Activated naive CD4-positive, alpha-beta T cell treated with anti-CD3 and anti-CD28 coated beads, Interleukin-2, amount 50 U/mL, for 72 hours (primary cell): ENCODE data around the gene KLC3. TPM values are rescaled to one million over a fixed set of nuclear protein-coding genes. Genes with fewer than 3 reads are reported as not detected.
A peak's percentile ranks its signal among the peaks of the same experiment; 100 is the strongest.

Source experiments
- ATAC-seq, 2 donors: fragments of 150-1000 bp; cut with Tn5 transposase; 2 replicates each; pipeline ENCODE4 v1.10.0; 2021; ENCODE audit warnings: mild to moderate bottlenecking in 2 of 2, moderate library complexity in 2 of 2
- DNase-seq, 2 donors: peaks; one replicate each; pipeline ENCODE4 v3.0.0; 2021 to 2022; ENCODE audit warnings: low spot score in 2 of 2
- H3K27ac Mint-ChIP-seq, 2 donors: one replicate each; pipeline ENCODE4 v1.8.0; 2022; ENCODE audit warnings: mild to moderate bottlenecking in 2 of 2, mixed read lengths in 2 of 2
- H3K36me3 Mint-ChIP-seq, 2 donors: one replicate each; pipeline ENCODE4 v1.8.0; 2022; ENCODE audit warnings: mixed read lengths in 2 of 2
- H3K9me3 Mint-ChIP-seq, 2 donors: one replicate each; pipeline ENCODE4 v1.8.0; 2022; ENCODE audit warnings: mixed read lengths in 2 of 2
- total RNA-seq, 2 donors: library from RNA; stranded (reverse); gene quantifications; one replicate each; pipeline ENCODE4 v1.2.3, GENCODE V29; 2022

Gene KLC3
- total RNA-seq, 2 donors from 2014 or later, result 0.35 TPM; not detected in 1

- Mint-ChIP-seq H3K9me3 (no peaks in the 10 kb centered on the region), H3K27ac (peak overlapping the region in 1 of 2 donors; percentile 19), H3K36me3 (peaks cover 0 to 14% of the 10 kb centered on the region in 2 donors)
- DNase-seq, result no peak
- peak in 1 of 2 donors; percentile 32 for ATAC-seq
Measured at GRCh38 chr19:45352914-45353796, 12.6 kb downstream of the KLC3 start.

GRCh38 chr19:45354241-45354842 is 13.8 kb downstream of the KLC3 start:
- peaks cover 0 to 14% of the 10 kb centered on the region in 2 donors for H3K36me3 Mint-ChIP-seq
- no peak overlapping the region for H3K27ac Mint-ChIP-seq
- no peak for DNase-seq

GRCh38 chr19:45355402-45355801 is 14.9 kb downstream of the KLC3 start:
- no peak overlapping the region for H3K27ac Mint-ChIP-seq
- ATAC-seq (peak in 1 of 2 donors; percentile 18), DNase-seq (no peak)
- peaks cover 0 to 14% of the 10 kb centered on the region in 2 donors for H3K36me3 Mint-ChIP-seq
- H3K9me3 Mint-ChIP-seq, result no peaks in the 10 kb centered on the region

More at GRCh38 chr19:45354241-45354842, 13.8 kb downstream of the KLC3 start:
- ATAC-seq, result no peak
- no peaks in the 10 kb centered on the region for H3K9me3 Mint-ChIP-seq

GRCh38 chr19:45355910-45356309 is 15.4 kb downstream of the KLC3 start:
- ATAC-seq (no peak), DNase-seq (no peak)
- H3K9me3 Mint-ChIP-seq, result no peaks in the 10 kb centered on the region
- no peak overlapping the region for H3K27ac Mint-ChIP-seq
- peaks cover 0 to 14% of the 10 kb centered on the region in 2 donors for H3K36me3 Mint-ChIP-seq

- ATAC-seq (no peak), DNase-seq (no peak)
- no peaks in the 10 kb centered on the region for H3K9me3 Mint-ChIP-seq
- H3K36me3 Mint-ChIP-seq, result peaks cover 0 to 19% of the 10 kb centered on the region in 2 donors
- H3K27ac Mint-ChIP-seq, result no peak overlapping the region
Measured at GRCh38 chr19:45356760-45357444, 16.4 kb downstream of the KLC3 start.

GRCh38 chr19:45357445-45357783 is 16.9 kb downstream of the KLC3 start:
- Mint-ChIP-seq H3K27ac (no peak overlapping the region), H3K9me3 (no peaks in the 10 kb centered on the region), H3K36me3 (peaks cover 0 to 19% of the 10 kb centered on the region in 2 donors)
- DNase-seq, result no peak
- no peak for ATAC-seq

- peak overlapping the region; percentile 29 to 80 for H3K27ac Mint-ChIP-seq
- no peak for ATAC-seq
- no peak for DNase-seq
- H3K36me3 Mint-ChIP-seq, result peaks cover 0 to 19% of the 10 kb centered on the region in 2 donors
- H3K9me3 Mint-ChIP-seq, result no peaks in the 10 kb centered on the region
Measured at GRCh38 chr19:45358213-45358792, 17.8 kb downstream of the KLC3 start.

GRCh38 chr19:45361608-45362007 is 21.1 kb downstream of the KLC3 start:
- Mint-ChIP-seq H3K27ac (no peak overlapping the region), H3K9me3 (no peaks in the 10 kb centered on the region), H3K36me3 (peaks cover 0 to 6% of the 10 kb centered on the region in 2 donors)
- no peak for DNase-seq
- no peak for ATAC-seq

GRCh38 chr19:45362291-45362690 is 21.7 kb downstream of the KLC3 start:
- Mint-ChIP-seq H3K27ac (no peak overlapping the region), H3K9me3 (no peaks in the 10 kb centered on the region), H3K36me3 (peaks cover 0 to 6% of the 10 kb centered on the region in 2 donors)
- no peak for DNase-seq
- ATAC-seq, result no peak

- no peak overlapping the region for H3K27ac Mint-ChIP-seq
- DNase-seq, result no peak
- no peaks in the 10 kb centered on the region for H3K9me3 Mint-ChIP-seq
- H3K36me3 Mint-ChIP-seq, result peaks cover 0 to 6% of the 10 kb centered on the region in 2 donors
- ATAC-seq, result no peak
Measured at GRCh38 chr19:45363861-45364459, 23.4 kb downstream of the KLC3 start.

- no peak for DNase-seq
- peaks cover 0 to 6% of the 10 kb centered on the region in 2 donors for H3K36me3 Mint-ChIP-seq
- no peak for ATAC-seq
- H3K9me3 Mint-ChIP-seq, result no peaks in the 10 kb centered on the region
- H3K27ac Mint-ChIP-seq, result no peak overlapping the region
Measured at GRCh38 chr19:45364696-45365095, 24.1 kb downstream of the KLC3 start.

GRCh38 chr19:45368127-45368526 is 27.6 kb downstream of the KLC3 start:
- ATAC-seq, result no peak
- no peak overlapping the region for H3K27ac Mint-ChIP-seq
- H3K9me3 Mint-ChIP-seq, result no peaks in the 10 kb centered on the region
- no peak for DNase-seq
- no peaks in the 10 kb centered on the region for H3K36me3 Mint-ChIP-seq

- no peaks in the 10 kb centered on the region for H3K9me3 Mint-ChIP-seq
- ATAC-seq (no peak), DNase-seq (no peak)
- no peaks in the 10 kb centered on the region for H3K36me3 Mint-ChIP-seq
- H3K27ac Mint-ChIP-seq, result no peak overlapping the region
Measured at GRCh38 chr19:45368737-45369340, 28.3 kb downstream of the KLC3 start.

- ATAC-seq, result peak; percentile 99
- DNase-seq, result peak; percentile 100
- Mint-ChIP-seq H3K36me3 (no peaks in the 10 kb centered on the region), H3K9me3 (no peaks in the 10 kb centered on the region), H3K27ac (peak within 1 kb of the TSS; percentile 94 to 95)
Measured at GRCh38 chr19:45370410-45371204, 30.1 kb downstream of the KLC3 start, which contains the start of gene ERCC2. TSS of gene ERCC2 (minus strand) at chr19:45370573. CDS start at chr19:45370540, 33 bp downstream.

GRCh38 chr19:45376045-45376724 is 35.6 kb downstream of the KLC3 start:
- H3K36me3 Mint-ChIP-seq, result no peaks in the 10 kb centered on the region
- H3K9me3 Mint-ChIP-seq, result no peaks in the 10 kb centered on the region
- H3K27ac Mint-ChIP-seq, result peak overlapping the region in 1 of 2 donors; percentile 72
- ATAC-seq, result no peak
- DNase-seq, result no peak
